GM12873 (cell line): Measurements from ENCODE around the gene HS3ST6.

Source experiments
- TF ChIP-seq, protein P1 (sequence below): IDR thresholded peaks from 2 replicates; pipeline ENCODE4 v1.5.1; 2012; ENCODE audit warnings: low read depth, mild to moderate bottlenecking, moderate library complexity, low read length, control low read depth; ENCODE audit not compliant: insufficient read depth; ENCODE audit errors: missing control alignments

HS3ST6 gene

DNA sequence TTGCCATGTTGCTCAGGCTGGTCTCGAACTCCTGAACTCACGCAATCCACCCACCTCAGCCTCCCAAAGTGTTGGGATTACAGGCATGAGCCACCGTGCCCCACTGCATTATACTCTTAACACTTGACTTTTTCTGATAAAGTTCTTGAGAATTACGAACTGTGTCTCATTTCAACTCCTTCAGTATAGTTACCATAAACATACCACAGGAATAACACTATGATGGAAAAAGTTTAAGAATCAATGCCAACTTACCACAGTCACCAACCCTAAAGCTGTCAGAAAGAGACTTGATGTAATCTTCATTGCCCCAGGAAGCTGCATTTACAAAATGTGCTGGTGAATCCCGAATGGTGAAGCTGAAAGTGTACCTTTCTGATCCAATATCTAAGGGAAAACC lies 56.5 kb downstream of the HS3ST6 start:
- TF ChIP-seq, protein P1, sequence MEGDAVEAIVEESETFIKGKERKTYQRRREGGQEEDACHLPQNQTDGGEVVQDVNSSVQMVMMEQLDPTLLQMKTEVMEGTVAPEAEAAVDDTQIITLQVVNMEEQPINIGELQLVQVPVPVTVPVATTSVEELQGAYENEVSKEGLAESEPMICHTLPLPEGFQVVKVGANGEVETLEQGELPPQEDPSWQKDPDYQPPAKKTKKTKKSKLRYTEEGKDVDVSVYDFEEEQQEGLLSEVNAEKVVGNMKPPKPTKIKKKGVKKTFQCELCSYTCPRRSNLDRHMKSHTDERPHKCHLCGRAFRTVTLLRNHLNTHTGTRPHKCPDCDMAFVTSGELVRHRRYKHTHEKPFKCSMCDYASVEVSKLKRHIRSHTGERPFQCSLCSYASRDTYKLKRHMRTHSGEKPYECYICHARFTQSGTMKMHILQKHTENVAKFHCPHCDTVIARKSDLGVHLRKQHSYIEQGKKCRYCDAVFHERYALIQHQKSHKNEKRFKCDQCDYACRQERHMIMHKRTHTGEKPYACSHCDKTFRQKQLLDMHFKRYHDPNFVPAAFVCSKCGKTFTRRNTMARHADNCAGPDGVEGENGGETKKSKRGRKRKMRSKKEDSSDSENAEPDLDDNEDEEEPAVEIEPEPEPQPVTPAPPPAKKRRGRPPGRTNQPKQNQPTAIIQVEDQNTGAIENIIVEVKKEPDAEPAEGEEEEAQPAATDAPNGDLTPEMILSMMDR, result no peak
